Measurements from ENCODE around the gene RRAGB.

GRCh38 chrX:55767100-55767499 is 49.6 kb downstream of the RRAGB start:
- no peak for TF ChIP-seq CTCF (IDR thresholded peaks at IDR 0.05)
- no peak for TF ChIP-seq EZH2 (IDR thresholded peaks at IDR 0.05; ENCODE audit: borderline replicate concordance, insufficient read depth, low read depth, low read length, poor library complexity, severe bottlenecking)
